ENCODE results near the gene MYO9A.
"Not testable (repeated sequence)": the region's sequence is repeated elsewhere in the genome, so short reads cannot be mapped to it uniquely, and the experiment has no call there.

The MYO9A gene

GRCh38 chr15:72139667-72140066 lies 21.7 kb upstream of the MYO9A start:
- in situ Hi-C loops (cut with MboI; ENCODE audit: low sequenced_read_pairs) = no loop called here

- in situ Hi-C loops (cut with MboI; ENCODE audit: low sequenced_read_pairs) = no loop called here
Measured at GRCh38 chr15:72136170-72137051, 18.5 kb upstream of the MYO9A start.

GRCh38 chr15:72135719-72136118 lies 17.8 kb upstream of the MYO9A start:
- in situ Hi-C loops (cut with MboI; ENCODE audit: low sequenced_read_pairs) = no loop called here

DNA sequence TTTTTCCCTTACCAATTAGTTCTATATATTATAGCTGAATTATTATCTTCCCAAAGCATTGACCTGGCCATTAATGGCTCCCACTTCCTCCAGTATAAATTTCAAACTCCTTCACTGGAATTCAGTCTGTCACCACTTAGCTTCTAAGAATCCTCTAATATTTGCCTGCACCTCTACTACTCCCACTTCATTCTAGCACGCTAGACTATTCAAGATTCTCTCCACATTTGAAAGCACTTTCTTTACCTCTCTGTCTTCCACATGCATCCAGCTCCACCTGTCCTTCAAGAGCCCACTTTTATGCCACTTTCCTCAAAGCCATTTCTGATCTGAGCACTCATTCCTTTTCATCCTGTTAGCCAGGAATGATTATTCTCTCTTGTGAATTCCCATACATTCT lies 15.3 kb upstream of the MYO9A start:
- in situ Hi-C loops (cut with MboI; ENCODE audit: low sequenced_read_pairs) = no loop called here

DNA sequence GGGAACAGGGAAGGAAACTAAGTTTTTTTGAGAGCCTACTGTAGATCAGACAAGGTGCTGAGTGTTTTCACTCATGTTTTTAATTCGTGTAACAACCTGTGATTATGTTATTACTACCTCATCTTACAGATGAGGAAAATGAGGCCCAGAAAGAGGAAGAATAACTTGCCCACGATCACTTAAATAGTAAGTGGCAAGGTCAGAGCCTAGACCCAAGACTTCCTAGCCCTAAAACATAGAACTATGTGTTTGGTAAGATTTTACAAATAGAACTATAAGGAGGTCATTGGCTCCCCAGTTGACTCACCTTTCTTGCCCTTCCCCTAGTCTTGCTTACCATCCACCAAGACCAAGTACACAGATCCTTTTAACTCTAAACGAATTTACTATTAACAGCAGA lies 14.0 kb upstream of the MYO9A start:
- in situ Hi-C loops (cut with MboI; ENCODE audit: low sequenced_read_pairs) = no loop called here

DNA sequence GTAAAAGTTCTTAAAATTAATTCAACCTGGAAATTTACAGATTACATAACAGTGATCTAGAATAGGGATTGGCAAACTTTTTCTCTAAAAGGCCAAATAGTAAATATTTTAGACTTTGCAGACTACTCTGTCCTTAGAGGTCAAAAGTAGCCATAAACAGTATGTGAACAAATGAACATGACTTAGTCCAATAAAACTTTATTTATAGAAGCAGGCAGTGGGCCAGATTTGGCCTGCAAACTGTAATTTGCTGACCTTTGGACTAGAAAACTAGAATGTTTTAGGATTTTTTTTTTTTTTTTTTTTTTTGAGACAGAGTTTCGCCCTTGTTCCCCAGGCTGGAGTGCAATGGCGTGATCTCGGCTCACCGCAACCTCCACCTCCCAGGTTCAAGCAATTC lies 12.3 kb upstream of the MYO9A start:
- in situ Hi-C loops (cut with MboI; ENCODE audit: low sequenced_read_pairs) = no loop called here

DNA sequence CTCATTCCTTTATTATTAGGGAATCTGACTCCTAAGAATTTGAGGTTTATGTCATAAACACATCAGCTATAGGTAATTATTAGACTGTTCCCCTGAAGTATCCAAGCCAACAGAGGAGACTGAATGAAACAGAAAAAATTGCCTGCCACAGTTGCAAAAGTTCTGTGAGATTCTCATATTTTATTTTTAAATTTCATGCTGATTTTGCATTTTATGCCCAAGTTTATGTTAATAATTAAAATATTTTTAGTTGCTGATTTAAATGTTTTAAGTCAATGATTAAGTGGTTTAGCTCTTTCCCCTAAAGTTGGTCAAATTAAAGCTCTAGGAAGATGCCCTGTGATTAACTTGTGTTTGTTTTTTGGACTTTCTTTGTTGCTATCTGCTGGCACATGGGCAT lies 10.4 kb upstream of the MYO9A start:
- in situ Hi-C loops (cut with MboI; ENCODE audit: low sequenced_read_pairs) = no loop called here

DNA sequence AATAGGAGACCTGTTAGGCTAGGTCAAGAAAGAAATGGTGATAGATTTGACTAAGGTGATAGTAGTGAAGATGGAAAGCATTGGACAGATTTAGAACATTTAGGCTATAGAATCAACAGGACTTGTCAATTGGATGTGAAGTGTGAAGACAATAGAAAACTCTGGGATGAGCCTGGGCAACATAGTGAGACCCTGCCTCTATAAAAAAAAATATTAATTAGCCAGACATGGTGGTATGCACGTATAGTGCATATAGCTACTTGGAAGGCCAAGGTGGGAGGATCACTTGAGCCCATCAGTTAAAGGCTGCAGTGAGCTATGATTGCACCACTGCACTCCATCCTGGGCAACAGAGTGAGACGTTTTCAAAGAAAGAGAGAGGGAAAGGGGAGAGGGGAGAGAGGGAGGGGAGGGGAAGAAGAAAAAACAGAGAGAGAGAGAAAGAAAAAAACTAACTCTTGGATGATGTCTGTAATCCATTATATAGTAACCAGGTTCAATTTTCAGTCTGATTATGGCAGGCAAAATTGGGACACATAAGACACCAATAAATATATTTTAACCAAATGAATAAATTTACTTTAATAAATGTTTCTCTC lies 9.9 kb upstream of the MYO9A start:
- in situ Hi-C loops (cut with MboI; ENCODE audit: low sequenced_read_pairs) = no loop called here

DNA sequence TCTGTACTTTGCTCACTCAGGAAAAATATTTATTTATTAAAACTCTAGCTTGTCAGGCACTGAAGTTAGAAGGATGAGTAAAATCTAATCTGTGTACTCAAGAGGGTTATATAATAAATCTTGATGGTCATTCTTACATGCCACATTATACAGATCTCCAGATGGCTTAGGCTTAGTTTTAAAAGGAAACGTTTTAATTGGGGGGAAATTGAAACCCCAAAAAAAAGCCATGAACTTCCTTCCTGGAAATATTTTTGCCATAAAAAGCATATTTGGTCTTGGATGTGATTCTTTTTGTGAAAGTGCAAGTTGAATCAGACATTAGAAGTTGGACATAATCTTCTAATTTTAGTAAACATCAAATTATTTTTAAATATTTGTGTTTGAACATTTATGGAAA lies 6.3 kb upstream of the MYO9A start:
- in situ Hi-C loops (cut with MboI; ENCODE audit: low sequenced_read_pairs) = no loop called here

- in situ Hi-C loops (cut with MboI; ENCODE audit: low sequenced_read_pairs) = no loop called here
Measured at GRCh38 chr15:72117486-72118016, 399 bp downstream of the MYO9A start.

DNA sequence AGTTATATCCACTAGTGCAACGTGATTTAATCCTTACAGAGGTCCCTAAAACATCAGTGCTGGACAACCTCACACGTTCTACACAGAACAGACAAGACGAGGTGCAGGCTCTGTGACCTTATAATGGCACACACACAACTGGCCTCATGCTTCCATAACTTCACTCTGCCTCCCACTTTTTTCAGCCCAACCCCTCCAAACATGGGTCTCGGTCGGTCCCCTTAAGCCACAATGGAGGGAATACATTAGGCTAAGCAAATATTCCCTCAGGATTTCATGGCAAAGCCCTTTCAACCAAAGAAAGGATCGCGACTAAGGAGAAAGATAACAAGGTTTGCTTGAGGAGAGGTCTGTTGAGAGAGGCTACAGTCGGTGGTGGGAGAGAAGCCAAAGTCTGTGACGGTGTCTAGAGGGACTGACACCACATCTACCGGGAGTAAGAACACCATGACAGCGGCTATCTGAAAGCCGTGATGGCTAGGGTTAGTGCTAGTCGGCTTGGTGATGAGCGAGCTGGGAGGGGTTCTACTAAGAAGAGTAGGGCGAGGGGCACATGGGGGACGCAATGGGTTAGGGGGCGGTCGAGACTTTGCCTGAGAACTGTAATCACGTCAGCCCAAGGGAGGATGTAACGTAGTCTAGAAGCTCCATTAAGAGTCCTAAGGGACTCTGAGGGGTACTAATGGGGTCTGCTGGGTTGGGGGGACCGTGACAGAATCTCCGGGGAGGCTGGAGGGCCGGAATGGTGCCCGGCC lies 1.0 kb downstream of the MYO9A start:
- in situ Hi-C loops (cut with MboI; ENCODE audit: low sequenced_read_pairs) = no loop called here

DNA sequence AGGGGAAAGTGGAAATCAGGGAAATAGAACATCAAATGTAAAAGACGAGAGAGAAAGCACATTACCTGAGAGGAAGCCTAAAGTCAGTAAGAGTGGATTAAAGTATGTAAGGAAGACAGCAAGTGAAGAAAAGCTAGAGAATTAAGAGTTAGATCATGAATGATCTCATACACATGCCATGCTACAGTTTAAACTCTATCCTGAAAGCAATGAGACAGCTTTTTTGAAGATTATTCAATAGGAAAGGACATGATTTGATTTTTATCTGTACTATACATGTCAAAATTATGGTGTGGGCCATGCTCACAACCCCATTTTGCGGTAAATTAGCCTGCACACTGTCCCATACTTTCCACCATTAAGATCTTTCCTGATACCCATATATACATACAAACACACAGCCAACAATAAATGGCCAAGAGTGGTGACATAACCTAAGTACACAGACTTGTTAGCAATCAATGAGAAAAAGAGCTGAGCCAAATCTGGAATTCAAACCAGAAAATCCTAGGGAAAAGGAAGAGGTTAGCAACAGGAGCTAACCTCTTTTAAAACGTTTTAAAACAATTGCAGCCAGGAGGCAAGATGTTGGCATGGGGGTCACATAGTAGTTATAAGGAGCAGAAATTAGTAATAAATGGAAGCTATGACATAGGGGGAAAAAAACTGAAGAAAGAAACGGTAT lies 4.5 kb downstream of the MYO9A start:
- in situ Hi-C loops (cut with MboI; ENCODE audit: low sequenced_read_pairs) = no loop called here

DNA sequence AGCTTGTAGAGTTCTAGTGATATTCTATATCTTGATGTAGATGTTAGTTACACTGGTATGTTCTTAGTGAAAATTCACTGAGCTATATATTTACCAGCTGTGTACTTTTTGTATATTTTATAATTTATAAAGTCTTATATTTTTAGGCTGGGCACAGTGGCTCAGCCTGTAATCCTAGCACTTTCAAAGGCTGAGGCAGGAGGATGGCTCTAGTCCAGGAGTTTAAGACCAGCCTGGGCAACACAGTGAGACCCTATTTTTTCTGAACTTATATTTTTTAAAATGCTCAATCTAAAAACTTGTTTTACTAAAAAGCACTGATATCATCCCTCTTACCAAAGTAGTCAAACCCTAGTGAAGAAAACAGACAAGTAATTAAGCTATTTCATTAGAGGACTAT lies 5.1 kb downstream of the MYO9A start:
- in situ Hi-C loops (cut with MboI; ENCODE audit: low sequenced_read_pairs) = no loop called here

DNA sequence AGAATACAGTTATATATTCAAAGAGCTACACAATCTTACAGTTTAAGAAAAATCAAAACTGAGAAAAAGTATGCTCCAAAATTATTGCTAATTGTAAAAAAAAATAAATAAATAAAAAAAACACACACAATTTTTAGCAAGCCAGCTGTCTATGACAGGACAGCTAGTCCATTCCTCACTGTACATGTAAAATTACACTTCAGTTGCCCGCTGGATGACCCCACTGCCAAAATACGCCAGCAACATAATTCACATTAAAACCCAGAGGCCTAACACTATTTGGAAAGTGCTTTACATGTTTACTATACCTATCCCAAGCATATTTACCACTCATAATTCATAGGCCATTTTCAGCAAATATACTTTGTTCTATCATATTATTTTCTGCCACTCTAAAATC lies 5.8 kb downstream of the MYO9A start:
- in situ Hi-C loops (cut with MboI; ENCODE audit: low sequenced_read_pairs) = no loop called here

- in situ Hi-C loops (cut with MboI; ENCODE audit: low sequenced_read_pairs) = no loop called here
Measured at GRCh38 chr15:72110355-72110754, 7.6 kb downstream of the MYO9A start.

DNA sequence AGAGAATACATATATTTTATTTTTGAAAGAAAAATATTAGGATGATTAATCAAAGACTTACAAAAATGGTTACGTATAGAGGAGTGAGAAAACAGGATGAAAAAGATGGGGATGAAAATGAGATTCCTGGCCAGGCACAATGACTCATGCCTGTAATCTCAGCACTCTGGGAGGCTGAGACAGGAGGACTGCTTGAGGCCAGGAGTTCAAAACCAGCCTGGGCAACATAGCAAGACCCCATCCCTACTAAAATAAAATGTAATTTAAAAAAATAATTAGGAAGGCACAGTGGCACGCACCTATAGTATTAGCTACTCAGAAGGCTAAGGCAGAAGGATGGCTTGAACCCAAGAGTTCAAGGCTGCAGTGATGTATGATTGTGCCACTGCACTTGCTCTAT lies 11.9 kb downstream of the MYO9A start:
- in situ Hi-C loops (cut with MboI; ENCODE audit: low sequenced_read_pairs) = no loop called here

DNA sequence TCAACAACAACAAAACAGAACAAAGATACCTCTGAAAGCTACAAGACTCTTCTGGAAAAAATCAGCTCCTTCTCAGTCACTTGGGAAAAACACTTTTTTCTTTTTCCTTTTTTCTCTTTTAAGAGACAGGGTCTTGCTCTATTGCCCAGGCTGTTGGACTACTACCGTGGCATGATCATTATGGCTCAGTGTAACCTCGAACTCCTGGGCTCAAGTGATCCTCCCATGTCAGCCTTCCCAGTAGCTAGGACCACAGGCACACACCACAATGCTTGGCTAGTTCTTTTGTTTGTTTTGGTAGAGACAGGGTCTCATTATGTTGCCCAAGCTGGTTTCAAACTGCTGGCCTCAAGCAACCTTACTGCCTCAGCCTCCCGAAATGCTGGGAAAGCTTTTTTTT lies 12.8 kb downstream of the MYO9A start:
- in situ Hi-C loops (cut with MboI; ENCODE audit: low sequenced_read_pairs) = no loop called here

- in situ Hi-C loops (cut with MboI; ENCODE audit: low sequenced_read_pairs) = not testable (repeated sequence)
Measured at GRCh38 chr15:72100551-72100950, 17.4 kb downstream of the MYO9A start.

DNA sequence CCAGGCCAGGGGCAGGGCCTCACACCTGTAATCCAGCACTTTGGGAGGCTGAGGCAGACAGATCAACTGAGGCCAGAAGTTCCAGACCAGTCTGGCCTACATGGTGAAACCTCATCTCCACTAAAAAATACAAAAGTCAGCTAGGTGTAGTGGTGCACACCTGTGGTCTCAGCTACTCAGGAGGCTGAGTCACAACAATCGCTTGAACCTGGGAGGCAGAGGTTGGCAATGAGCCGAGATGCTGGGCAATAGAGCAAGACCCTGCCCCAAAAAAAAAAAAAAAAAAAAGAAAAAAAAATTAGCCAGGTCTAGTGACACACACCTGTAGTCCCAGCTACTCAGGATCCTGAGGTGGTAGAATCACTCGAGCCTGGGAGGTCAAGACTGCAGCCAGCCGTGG lies 18.8 kb downstream of the MYO9A start:
- in situ Hi-C loops (cut with MboI; ENCODE audit: low sequenced_read_pairs) = no loop called here

DNA sequence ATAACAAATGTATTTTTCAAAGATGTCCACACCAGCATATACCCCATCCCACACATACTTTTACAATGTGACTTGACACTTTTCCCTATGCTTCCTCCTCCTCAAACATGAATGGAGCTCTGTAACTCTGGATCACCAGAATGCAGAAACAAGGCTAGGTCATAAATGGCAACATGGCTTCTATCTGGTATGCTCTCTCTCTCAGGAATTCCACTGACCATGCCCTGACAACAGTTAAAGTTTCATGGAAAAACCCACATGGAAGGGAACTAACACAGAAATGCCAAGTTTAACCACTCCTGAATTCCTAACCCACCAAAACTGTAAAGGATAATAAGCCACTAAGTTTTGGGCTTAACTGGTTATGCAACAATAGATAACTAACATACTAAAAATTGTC lies 19.9 kb downstream of the MYO9A start:
- in situ Hi-C loops (cut with MboI; ENCODE audit: low sequenced_read_pairs) = no loop called here

GRCh38 chr15:72096796-72097195 lies 21.2 kb downstream of the MYO9A start:
- in situ Hi-C loops (cut with MboI; ENCODE audit: low sequenced_read_pairs) = no loop called here
